Subcutaneous preadipocyte (primary cell): ENCODE results near the gene TCERG1L. TPM values are rescaled to one million over a fixed set of nuclear protein-coding genes. Genes with fewer than 3 reads are reported as not detected.

Source experiments
- total RNA-seq: library from RNA; depleted of rRNA; stranded (reverse); fragments of >200 nt; gene quantifications from 2 replicates; pipeline ENCODE4 v1.2.3, GENCODE V29; 2012

Gene TCERG1L, protein sequence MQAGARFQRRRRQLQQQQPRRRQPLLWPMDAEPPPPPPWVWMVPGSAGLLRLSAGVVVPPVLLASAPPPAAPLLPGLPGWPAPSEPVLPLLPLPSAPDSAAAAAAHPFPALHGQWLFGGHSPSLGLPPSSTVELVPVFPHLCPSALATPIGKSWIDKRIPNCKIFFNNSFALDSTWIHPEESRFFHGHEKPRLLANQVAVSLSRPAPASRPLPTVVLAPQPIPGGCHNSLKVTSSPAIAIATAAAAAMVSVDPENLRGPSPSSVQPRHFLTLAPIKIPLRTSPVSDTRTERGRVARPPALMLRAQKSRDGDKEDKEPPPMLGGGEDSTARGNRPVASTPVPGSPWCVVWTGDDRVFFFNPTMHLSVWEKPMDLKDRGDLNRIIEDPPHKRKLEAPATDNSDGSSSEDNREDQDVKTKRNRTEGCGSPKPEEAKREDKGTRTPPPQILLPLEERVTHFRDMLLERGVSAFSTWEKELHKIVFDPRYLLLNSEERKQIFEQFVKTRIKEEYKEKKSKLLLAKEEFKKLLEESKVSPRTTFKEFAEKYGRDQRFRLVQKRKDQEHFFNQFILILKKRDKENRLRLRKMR
- not detected in 2 replicates for total RNA-seq

GRCh38 chr10:131311661-131312477 lies at the start of gene TCERG1L:
TCERG1L (minus strand) TSS chr10:131311721; CDS start chr10:131311635, 86 bp downstream.

